ENCODE data around the gene DNAAF3.

DNA sequence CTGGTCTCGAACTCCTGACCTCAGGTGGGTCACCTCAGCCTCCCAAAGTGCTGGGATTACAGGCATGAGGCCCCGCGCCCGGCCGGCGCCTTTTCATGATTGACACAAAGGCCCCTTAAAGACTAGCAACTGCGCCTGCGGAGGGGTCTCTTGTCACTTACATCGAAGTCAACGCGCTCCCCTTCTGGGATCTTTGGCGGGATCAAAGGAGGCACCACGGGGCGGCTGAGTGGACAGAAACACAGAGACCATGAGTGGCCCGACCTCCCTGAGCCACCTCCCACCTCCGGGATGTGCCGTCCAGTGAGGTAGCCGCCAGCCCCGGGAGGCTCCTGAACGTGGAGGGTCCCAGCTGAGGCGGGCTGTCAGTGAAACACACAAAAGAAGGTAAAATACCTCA is 24.7 kb downstream of the DNAAF3 start:
- TF ChIP-seq, protein P1, sequence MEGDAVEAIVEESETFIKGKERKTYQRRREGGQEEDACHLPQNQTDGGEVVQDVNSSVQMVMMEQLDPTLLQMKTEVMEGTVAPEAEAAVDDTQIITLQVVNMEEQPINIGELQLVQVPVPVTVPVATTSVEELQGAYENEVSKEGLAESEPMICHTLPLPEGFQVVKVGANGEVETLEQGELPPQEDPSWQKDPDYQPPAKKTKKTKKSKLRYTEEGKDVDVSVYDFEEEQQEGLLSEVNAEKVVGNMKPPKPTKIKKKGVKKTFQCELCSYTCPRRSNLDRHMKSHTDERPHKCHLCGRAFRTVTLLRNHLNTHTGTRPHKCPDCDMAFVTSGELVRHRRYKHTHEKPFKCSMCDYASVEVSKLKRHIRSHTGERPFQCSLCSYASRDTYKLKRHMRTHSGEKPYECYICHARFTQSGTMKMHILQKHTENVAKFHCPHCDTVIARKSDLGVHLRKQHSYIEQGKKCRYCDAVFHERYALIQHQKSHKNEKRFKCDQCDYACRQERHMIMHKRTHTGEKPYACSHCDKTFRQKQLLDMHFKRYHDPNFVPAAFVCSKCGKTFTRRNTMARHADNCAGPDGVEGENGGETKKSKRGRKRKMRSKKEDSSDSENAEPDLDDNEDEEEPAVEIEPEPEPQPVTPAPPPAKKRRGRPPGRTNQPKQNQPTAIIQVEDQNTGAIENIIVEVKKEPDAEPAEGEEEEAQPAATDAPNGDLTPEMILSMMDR (conservative IDR thresholded peaks at IDR 0.05; ENCODE audit: low read length), result no peak
- TF ChIP-seq EZH2phosphoT487 (IDR thresholded peaks at IDR 0.05; ENCODE audit: borderline replicate concordance), result no peak

All from Loucy (cell line).